ENCODE results near the gene FRMD7.

- TF ChIP-seq CTCF (IDR thresholded peaks at IDR 0.05), result no peak
- no peak for TF ChIP-seq POLR2A (IDR thresholded peaks at IDR 0.05)
These were observed 67.8 kb downstream of the FRMD7 start for GRCh38 chrX:132059973-132060540.

Measured in adrenal gland (tissue), 5 donors.